Stimulated activated CD8-positive, alpha-beta memory T cell treated with anti-CD3 and anti-CD28 coated beads, Interleukin-4, amount 100 ng/mL, for 1 hour (primary cell): ENCODE results near the gene UACA.
"Not testable (repeated sequence)": the region's sequence is repeated elsewhere in the genome, so short reads cannot be mapped to it uniquely, and the experiment has no call there.

ENCODE experiments used
- DNase-seq, 2 donors: peaks; one replicate each; pipeline ENCODE4 v3.0.0-alpha.2; 2020; ENCODE audit warnings: low read depth in 2 of 2, low spot score in 1 of 2

The UACA gene, protein sequence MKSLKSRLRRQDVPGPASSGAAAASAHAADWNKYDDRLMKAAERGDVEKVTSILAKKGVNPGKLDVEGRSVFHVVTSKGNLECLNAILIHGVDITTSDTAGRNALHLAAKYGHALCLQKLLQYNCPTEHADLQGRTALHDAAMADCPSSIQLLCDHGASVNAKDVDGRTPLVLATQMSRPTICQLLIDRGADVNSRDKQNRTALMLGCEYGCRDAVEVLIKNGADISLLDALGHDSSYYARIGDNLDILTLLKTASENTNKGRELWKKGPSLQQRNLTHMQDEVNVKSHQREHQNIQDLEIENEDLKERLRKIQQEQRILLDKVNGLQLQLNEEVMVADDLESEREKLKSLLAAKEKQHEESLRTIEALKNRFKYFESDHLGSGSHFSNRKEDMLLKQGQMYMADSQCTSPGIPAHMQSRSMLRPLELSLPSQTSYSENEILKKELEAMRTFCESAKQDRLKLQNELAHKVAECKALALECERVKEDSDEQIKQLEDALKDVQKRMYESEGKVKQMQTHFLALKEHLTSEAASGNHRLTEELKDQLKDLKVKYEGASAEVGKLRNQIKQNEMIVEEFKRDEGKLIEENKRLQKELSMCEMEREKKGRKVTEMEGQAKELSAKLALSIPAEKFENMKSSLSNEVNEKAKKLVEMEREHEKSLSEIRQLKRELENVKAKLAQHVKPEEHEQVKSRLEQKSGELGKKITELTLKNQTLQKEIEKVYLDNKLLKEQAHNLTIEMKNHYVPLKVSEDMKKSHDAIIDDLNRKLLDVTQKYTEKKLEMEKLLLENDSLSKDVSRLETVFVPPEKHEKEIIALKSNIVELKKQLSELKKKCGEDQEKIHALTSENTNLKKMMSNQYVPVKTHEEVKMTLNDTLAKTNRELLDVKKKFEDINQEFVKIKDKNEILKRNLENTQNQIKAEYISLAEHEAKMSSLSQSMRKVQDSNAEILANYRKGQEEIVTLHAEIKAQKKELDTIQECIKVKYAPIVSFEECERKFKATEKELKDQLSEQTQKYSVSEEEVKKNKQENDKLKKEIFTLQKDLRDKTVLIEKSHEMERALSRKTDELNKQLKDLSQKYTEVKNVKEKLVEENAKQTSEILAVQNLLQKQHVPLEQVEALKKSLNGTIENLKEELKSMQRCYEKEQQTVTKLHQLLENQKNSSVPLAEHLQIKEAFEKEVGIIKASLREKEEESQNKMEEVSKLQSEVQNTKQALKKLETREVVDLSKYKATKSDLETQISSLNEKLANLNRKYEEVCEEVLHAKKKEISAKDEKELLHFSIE (N-terminal part only)

DNA sequence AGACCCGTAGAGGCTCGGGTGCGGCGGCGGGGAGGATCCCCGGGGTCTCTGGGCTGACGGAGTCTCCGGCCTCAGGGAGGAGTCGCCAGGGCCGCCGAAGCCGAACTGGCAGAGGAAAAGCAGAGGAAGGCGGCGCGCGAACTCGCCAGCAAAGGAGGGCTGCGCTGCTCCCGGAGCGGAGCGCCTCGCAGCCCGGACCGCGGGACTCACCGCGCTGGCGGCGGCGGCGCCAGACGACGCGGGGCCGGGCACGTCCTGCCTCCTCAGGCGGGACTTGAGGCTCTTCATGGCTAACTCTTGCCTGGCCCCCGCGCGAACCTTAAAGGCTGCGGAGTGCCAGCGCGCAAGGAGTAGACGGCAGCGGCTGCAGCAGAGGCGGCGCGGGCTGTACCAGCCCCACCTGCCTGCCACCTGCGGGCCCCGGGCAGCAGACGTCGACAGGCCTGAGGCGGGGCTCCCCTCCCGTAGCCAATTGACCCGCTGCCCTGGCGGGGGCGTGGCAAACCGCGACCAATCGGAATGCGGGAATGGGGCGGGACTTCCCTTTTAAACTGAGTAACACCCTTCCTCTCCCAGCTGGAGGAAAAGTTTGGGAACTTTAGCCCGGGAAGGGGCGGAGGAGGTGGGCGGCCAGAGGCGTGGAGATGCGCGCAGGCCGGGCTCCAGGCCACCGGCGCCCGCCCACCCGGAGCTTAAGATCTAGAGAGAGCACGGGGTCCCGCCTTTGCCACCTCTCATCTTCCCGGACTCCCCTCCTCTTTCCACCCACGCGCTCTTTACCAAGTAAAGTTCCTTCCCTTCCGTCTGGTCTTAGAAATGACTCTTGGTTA is at the start of gene UACA:
Gene UACA, minus strand, starts transcription at position 439 of the 830 bp plus-strand sequence. Its CDS starts 151 bp downstream, at position 288.
- DNase-seq, result peak in 1 of 2 donors; percentile 38

DNA sequence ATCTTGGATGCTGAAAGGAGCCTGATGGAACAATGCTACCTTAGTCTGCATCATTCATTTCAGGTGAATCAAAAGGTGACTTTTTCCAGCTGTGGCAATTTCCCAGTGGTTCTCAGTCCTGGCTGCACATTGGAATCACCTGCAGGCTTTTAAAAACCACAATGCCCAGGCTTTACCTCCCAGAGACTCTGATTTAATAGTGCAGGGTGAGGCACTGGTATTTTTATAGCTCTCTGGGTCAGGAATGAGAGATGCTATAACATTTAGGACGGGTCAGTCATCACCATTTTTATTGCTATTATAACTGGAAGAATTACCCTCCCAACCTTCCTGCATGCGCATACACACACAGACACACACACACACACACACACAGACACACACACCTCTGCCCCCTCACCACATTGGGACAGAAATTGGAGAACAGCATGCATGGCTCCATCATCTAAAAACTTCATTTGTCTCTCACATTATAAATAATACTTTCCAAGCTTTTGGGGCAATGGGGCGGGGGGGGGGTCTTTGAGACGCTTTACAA is 49.5 kb upstream of the UACA start:
- DNase-seq, result no peak

DNA sequence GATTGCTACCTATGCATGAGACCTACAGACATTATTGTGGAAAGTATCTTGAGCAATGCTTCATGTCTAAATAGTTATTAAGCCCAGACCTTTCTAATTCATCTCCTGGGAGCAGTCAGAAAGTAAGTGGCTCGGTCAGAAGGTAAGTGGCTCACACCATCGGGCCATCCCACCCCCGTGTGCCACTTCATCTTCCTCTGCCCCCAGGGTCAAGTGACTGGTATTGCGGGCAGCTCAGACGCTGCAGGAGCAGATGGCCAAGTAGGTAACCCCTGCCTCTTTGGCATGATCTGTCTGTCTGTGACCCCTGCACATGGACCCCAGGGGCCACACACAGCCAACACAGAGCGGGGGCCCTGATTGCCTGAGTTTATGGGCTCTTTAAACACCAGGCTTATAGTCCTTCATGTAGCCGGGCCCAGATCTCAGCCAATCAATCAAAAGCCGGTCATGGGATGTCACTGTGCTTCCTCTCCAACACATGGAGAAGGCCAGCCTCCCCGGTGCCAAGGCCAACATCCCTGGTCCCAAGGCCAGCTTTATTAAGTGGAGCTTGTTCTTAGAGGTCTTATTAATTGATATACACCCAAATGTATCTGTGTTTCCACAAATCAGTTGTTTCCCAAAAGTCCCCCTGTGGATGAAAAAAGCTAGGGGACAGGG is 47.7 kb upstream of the UACA start:
- no peak for DNase-seq

DNA sequence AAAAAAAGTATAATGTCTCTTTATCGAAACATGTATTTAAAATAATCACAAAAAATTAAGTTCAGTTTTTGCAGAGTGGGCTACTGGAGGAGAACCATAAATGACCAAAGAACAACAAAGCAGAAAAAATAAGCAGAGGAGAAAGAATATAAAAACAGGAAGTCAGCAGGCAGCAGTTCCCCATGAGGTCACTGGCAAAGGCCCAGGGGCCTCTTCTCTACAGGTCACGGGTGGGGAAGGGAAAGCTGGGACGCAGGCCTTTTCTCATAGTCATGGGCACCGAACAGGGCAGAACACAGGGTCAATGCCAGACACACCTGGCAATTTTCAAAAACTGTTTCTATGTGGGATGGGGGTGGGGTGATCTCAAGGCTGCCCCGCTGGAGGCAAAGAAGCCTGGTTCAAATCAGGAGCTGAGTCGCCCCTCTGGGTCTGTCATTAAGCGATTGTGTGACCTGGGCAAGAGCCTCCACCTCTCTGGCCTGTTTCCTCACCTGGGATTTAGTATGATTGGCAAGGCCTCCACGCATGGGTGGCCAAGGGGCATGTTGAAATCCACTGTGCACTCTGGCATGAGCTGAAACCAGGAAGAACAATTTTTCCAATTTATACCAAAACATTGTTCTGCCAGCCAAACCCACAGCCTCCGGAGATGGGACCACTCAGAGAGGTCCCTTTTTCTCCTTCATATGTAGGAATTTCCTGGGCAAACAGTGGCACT is 43.8 kb upstream of the UACA start:
- no peak for DNase-seq

DNA sequence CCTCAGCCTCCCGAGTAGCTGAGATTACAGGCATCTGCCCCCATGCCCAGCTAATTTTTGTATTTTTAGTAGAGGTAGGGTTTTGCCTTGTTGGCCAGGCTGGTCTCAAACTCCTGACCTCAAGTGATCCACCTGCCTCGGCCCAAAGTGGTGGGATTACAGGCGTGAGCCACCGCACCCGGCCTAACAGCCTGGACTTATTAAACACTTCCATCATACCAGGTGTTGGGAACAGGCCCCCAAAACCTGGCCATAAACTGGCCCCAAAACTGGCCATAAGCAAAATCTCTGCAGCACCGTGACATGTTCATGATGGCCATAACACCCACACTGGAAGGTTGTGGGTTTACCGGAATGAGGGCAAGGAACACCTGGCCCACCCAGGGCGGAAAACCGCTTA is 41.0 kb upstream of the UACA start:
- not testable (repeated sequence) for DNase-seq

DNA sequence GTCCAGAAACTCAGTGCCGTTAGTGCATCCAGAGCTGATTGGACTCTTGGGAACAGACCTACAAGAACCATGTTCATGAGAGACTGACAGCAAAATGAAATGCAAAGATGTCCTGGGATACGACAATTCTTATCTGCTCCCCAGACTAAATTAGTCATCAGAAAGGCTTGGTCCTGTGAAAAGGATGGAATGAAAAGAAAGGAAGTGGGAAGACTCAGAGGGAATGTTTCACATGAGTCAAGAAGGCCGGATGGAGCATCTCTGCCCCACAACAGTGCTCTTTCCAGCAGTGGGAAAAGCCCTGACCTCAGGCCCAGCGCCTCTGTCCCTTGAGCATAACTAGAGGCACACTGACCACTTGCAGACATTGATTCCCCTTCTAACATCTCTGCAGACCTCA is 39.3 kb upstream of the UACA start:
- DNase-seq, result no peak

DNA sequence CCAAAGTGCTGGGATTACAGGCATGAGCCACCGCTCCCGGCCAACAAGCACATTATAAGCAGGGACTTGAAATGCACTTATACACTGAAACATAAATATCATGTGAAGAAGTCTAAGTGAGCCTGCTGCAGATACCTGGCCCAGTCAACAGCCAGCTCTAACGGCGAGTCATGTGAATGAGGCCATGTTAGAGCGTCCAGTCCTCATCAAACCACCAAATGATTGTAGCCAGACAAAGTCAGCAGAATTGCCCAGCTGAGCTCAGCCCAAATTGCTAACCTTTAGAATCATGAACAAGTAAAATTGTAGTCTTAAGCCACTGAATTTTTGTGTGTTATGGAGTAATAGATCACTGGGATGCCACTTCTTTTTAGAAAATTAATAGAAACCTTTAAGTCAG is 37.8 kb upstream of the UACA start:
- no peak for DNase-seq

DNA sequence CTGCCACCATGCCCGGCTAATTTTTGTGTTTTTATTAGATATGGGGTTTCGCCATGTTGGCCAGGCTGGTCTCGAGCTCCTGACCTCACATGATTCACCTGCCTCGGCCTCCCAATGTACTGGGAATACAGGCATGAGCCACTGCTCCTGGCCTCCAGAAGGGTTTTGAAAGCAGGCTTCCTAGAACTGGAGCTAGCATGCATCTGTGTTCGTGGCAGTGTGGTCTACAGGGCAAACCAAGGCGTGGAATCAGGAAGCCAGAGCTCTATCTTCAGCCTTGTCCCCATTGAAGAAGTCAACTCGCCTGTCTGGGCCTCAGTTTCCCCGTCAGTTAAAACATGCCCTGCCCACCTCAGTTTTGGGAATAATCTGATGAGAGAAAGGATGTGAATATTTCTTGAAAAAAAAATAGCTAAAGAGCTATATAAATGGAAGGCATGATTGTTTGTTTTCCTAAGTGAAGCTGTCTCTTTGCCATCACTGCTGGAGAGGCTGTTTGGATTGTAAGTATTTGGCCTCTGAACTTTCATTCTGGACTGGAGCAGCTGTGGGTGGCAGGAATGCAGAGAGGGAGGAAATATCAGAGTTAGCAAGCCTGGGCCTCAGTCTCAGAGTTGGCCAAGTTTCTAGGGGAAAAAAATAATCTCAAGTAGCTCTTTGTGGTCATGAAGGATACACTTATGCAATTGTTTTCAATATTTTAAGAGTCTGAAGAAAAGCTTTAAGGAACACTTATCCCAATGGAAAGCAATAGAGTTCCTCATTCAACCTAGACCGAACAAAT is 36.5 kb upstream of the UACA start:
- no peak for DNase-seq

DNA sequence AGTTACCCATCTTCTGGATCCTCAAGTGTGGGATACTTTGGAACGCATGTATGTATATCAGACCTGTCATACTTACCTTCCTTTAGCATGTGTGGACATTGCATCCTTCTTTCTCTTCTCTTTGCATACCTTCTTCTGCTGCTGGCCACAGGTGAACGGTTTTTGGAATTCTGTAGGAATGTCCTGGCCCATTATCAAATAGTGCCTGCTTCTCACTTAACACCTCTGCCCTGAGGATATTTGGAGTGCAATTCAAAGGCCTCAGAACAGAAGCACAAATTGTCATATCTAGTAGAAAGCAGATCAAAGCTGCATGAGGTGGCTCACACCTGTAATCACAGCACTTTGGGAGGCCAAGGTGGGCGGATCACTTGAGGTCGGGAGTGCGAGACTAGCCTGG is 34.1 kb upstream of the UACA start:
- DNase-seq, result no peak

DNA sequence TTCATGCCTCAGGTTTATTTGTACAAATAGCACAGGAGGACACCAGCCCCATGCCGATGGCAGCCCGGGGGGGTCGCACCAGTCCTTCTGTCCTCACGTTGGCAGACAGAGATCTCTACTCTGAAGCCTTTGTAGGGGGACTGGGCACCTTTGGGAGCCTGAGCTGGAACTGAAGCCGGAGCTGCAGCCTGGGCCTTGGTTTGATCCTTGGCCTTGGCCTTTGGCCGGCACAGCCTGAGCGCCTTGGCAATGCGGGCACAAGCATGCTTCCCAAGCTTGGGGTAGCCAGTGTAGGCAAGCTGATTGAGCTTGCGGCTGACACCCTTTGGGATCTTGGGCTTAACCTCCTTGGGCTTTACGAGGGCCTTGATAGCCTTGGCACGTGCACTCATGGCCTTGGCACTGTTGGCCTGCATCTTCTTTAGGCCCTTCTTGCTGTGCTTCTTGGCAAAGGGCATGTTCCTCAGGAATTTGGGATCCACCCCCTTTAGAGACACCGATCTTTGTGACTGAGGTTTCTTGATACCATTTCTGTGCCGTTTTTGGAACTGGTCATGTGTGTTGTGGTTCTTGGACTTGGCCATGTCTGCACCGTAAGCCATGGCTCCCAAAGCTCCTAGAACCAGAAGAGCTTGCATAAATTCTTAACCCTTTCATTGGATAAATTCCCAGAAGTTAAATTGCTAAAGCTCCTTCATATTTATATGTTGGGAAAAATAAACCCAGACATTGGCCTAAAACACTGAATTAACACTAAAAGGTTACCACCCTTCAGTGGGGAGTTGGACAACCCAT is 33.4 kb upstream of the UACA start:
- DNase-seq, result no peak

DNA sequence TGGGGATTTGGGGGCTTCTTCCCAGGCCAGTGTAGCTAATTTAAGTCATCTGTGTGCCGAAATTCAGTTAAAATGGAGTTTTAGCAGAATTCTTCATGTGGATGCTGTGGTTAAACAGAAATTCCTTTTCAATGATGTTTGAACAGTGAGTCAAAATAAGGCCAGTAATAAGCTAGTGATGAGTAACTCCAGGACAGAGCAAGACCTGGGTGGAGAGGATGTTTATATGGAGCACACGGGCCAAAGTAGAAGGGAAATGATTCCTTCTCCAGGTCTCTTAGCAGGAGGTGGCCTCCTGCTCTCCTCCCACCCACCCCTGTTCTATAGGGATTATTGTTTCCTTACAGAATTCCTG is 31.9 kb upstream of the UACA start:
- DNase-seq, result no peak

DNA sequence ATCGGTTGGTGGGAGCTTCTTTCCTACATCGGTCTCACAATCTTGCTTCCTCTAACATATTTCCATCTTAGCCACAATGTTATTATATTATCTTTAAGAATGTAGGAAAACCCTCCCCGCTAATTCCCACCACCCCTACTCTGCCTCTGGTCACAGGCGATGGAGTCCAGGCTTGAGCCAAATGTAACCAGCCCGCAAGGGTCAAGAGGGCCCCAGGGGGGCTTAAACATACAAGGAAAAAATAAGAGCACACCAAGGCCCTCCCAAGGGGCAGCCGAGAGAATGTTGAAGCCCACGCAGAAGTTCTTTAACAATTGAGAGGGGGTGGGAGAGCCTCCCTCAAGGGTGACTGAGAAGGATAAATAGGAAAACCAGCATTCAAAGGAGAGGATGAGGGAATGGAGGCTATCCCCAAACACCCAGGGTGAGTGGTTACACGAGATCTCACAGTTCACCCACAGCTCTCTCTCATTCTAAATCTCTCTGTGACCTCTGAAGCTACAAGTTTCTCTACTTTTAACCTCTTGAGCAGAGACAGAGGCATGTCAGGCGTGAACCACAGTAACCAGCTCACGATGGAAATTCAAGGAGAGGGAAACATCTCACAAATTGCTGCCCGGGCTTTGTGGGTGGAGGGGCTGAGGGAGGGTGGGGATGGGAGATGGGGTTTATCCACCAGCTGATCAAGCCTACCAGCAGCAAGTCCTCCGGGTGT is 31.4 kb upstream of the UACA start:
- no peak for DNase-seq

DNA sequence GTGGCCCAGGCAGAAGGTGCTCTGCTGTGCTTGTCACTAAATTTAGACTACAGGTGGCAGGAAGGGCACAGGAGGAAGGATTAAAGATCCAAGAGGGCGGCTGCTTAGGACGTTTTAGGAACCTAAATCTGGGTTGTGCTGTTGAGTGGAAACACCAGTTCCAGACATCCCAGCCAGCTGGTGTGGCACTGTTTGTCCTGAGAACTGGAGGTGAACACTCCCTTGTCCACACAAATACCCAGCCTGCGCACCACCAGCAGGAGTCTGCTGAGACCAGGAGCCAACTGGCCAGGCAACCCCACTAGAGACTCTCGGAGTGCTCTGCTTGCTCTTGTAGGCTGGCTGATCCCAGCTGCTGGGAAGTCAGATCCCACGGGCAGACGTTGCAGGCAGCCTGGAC is 30.3 kb upstream of the UACA start:
- DNase-seq, result no peak

DNA sequence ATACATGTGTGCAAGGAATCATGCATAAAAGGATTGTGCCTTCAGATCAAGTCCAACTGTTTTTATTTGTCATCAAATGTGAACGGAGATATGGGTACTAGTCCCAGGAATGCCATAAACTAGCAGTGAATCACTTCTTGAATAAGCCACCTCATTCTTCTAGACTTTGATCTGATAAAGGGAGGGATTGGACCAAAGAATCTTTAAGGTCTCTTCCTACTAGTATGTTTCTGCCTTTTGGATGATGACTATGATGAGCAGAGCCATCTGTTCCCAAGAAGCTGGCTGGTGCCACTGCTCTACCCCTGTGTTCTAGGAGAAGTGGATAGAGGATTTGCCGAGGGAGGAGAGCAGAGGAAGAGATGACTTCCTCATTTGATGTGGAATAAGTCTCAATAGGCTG is 28.8 kb upstream of the UACA start:
- no peak for DNase-seq

DNA sequence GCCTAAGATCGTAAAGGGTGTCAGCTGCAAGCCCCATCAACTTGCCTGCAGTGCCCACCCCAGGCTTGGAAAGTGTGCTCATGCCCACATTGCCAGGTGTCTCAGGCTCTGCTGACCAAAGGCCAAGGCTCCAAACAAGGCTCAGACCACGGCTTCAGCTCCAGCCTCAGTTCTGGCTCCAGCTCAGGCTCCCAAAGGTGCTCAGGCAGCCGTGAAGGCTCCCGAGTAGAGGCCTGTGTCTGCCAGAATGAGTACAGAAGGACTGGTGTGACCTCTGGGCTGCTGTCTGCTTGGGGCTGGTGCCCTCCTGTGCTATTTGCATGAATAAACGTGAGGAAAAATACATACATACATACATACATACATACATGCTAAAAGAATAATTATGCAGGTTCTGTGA is 27.9 kb upstream of the UACA start:
- DNase-seq, result no peak

DNA sequence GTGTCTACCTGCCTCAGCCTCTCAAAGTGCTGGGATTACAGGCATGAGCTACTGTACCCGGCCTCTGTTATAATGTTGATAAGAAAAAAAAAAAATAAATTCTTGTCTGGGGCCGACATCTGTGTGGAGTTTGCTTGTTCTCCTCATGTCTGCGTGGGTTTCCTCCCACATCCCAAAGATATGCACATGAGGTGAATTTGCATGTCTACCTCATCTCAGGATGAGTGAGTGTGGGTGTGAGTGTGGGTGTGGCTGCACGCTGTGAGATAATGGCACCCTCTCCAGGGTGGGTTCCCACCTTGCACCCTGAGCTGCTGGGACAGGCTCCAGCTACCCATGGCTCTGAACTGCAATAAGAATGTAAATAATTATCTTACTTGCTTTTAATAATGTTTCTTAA is 25.9 kb upstream of the UACA start:
- DNase-seq, result no peak
